ENCODE data around the gene DENND5A.
"Not testable (repeated sequence)": the region's sequence is repeated elsewhere in the genome, so short reads cannot be mapped to it uniquely, and the experiment has no call there.

DENND5A gene

GRCh38 chr11:9133956-9134355, 131.2 kb downstream of the DENND5A start:
- no peak for DNase-seq

- DNase-seq = no peak
These were observed 132.8 kb downstream of the DENND5A start for GRCh38 chr11:9132203-9132878.

- DNase-seq = no peak
These were observed 134.9 kb downstream of the DENND5A start for GRCh38 chr11:9130297-9130696.

- DNase-seq = no peak
These were observed 138.5 kb downstream of the DENND5A start for GRCh38 chr11:9126636-9127035.

GRCh38 chr11:9125185-9125886, 139.8 kb downstream of the DENND5A start:
- no peak for DNase-seq

GRCh38 chr11:9123595-9124304, 141.4 kb downstream of the DENND5A start:
- no peak for DNase-seq

- no peak for DNase-seq
These were observed 143.7 kb downstream of the DENND5A start for GRCh38 chr11:9121469-9121796.

- no peak for DNase-seq
These were observed 144.3 kb downstream of the DENND5A start for GRCh38 chr11:9120664-9121468.

- DNase-seq = no peak
These were observed 146.9 kb downstream of the DENND5A start for GRCh38 chr11:9118277-9118676.

GRCh38 chr11:9112075-9112474, 153.1 kb downstream of the DENND5A start:
- no peak for DNase-seq

- DNase-seq = no peak
These were observed 155.1 kb downstream of the DENND5A start for GRCh38 chr11:9109858-9110731.

GRCh38 chr11:9104580-9104979, 160.6 kb downstream of the DENND5A start:
- DNase-seq = no peak

GRCh38 chr11:9103542-9104276, 161.4 kb downstream of the DENND5A start:
- no peak for DNase-seq

- no peak for DNase-seq
These were observed 165.5 kb downstream of the DENND5A start for GRCh38 chr11:9099617-9100016.

GRCh38 chr11:9098455-9098854, 166.7 kb downstream of the DENND5A start:
- not testable (repeated sequence) for DNase-seq

GRCh38 chr11:9097186-9097943, 167.8 kb downstream of the DENND5A start:
- DNase-seq = not testable (repeated sequence)

- no peak for DNase-seq
These were observed 168.7 kb downstream of the DENND5A start for GRCh38 chr11:9096427-9096826.

- DNase-seq = no peak
These were observed 169.7 kb downstream of the DENND5A start for GRCh38 chr11:9095421-9095820.

- DNase-seq = no peak
These were observed 170.7 kb downstream of the DENND5A start for GRCh38 chr11:9094420-9094819.

Data from NCI-H1436 (cell line).